Umbilical cord (tissue), 2 donors: ENCODE measurements around the gene MTMR3. TPM values are rescaled to one million over a fixed set of nuclear protein-coding genes. Genes with fewer than 3 reads are reported as not detected.
"Not testable (repeated sequence)": the region's sequence is repeated elsewhere in the genome, so short reads cannot be mapped to it uniquely, and the experiment has no call there.

ENCODE experiments used
- DNase-seq: peaks from one replicate; pipeline ENCODE4 v3.0.0-alpha.2; 2015; ENCODE audit warnings: low spot score
- total RNA-seq: library from RNA; depleted of rRNA; stranded (reverse); fragments of >200 nt; gene quantifications from one replicate; pipeline ENCODE4 v1.2.3, GENCODE V29; 2014; ENCODE audit warnings: low replicate concordance; ENCODE audit not compliant: insufficient read depth

MTMR3 gene
- 71.7 TPM for total RNA-seq

- peak; percentile 93 for DNase-seq
These were observed at the start of gene MTMR3 for GRCh38 chr22:29883045-29883774. TSS of gene MTMR3 (plus strand) at chr22:29883174. CDS start at chr22:29971060, 87,886 bp downstream.

GRCh38 chr22:29833392-29833965, 49.5 kb upstream of the MTMR3 start:
- DNase-seq, result peak; percentile 84

GRCh38 chr22:29834046-29834445, 48.9 kb upstream of the MTMR3 start:
- no peak for DNase-seq

- DNase-seq, result not testable (repeated sequence)
These were observed 46.1 kb upstream of the MTMR3 start for GRCh38 chr22:29836791-29837370.

- peak; percentile 99 for DNase-seq
These were observed 45.0 kb upstream of the MTMR3 start, which contains the start of gene ASCC2 for GRCh38 chr22:29837741-29838598. TSS of gene ASCC2 (minus strand) at chr22:29838274. CDS start at chr22:29832325, 5,949 bp downstream.

- no peak for DNase-seq
These were observed 44.4 kb upstream of the MTMR3 start for GRCh38 chr22:29838599-29838956.

- DNase-seq, result no peak
These were observed 43.9 kb upstream of the MTMR3 start for GRCh38 chr22:29839039-29839438.

- DNase-seq, result no peak
These were observed 42.5 kb upstream of the MTMR3 start for GRCh38 chr22:29840498-29840897.

GRCh38 chr22:29842172-29842571, 40.8 kb upstream of the MTMR3 start:
- DNase-seq, result no peak

GRCh38 chr22:29842740-29843139, 40.2 kb upstream of the MTMR3 start:
- DNase-seq, result peak; percentile 38

GRCh38 chr22:29846290-29846689, 36.7 kb upstream of the MTMR3 start:
- no peak for DNase-seq

GRCh38 chr22:29848111-29848510, 34.9 kb upstream of the MTMR3 start:
- no peak for DNase-seq

GRCh38 chr22:29854432-29854831, 28.5 kb upstream of the MTMR3 start:
- DNase-seq, result no peak

GRCh38 chr22:29855611-29856181, 27.3 kb upstream of the MTMR3 start:
- DNase-seq, result no peak

- DNase-seq, result no peak
These were observed 26.5 kb upstream of the MTMR3 start for GRCh38 chr22:29856496-29856895.

GRCh38 chr22:29859030-29859429, 23.9 kb upstream of the MTMR3 start:
- DNase-seq, result not testable (repeated sequence)

- no peak for DNase-seq
These were observed 22.8 kb upstream of the MTMR3 start for GRCh38 chr22:29860006-29860766.

- no peak for DNase-seq
These were observed 21.2 kb upstream of the MTMR3 start for GRCh38 chr22:29861672-29862297.

GRCh38 chr22:29865572-29865971, 17.4 kb upstream of the MTMR3 start:
- not testable (repeated sequence) for DNase-seq

- DNase-seq, result no peak
These were observed 15.7 kb upstream of the MTMR3 start for GRCh38 chr22:29867260-29867659.
